NCI-H1105 treated with DMSO at 0.1 percent for 48 hours (cell line): ENCODE data around the gene GOSR1.
"Not testable (repeated sequence)": the region's sequence is repeated elsewhere in the genome, so short reads cannot be mapped to it uniquely, and the experiment has no call there.

Experiments
- DNase-seq: peaks from one replicate; lab custom pipeline; 2025; lab: John Stamatoyannopoulos, UW

The GOSR1 gene

DNA sequence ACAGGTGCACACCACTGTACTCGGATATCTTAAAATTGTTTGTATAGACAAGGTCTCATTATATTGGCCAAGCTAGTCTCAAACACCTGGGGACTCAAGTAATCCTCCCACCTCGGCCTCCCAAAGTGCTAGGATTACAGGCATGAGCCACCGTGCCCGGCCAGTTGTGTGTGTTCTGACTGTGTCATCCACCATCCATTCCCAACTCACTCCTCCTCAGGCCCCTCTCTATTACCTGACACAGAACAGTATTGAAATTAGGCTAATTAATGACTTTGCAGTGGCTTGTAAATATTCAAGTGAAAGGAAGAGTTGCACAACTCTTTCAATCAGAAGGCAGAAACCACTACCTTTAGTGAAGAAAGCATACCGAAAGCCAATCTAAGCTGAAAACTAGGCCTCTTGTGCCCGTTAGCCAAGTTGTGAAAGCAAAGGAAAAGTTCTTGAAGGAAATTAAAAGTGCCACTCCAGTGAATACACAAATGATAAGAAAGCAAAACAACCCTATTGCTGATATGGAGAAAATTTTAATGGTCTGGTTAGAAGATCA lies 28.7 kb downstream of the GOSR1 start:
- no peak for DNase-seq

DNA sequence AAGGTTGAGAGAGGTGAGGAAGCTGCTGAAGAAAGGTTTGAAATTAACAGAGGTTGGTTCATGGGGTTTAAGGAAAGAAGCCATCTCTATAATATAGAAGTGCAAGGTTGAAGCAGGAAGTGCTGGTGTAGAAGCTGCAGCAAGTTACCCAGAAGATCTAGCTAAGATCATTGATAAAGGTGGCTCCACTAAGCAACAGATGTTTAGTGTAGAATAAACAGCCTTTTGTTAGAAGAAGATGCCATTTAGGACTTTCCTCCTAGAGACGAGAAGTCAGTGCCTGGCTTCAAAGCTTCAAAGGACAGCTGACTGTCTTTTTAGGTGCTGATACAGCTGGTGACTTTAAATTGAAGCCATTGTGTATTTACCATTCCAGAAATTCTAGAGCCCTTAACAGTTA lies 29.3 kb downstream of the GOSR1 start:
- no peak for DNase-seq

DNA sequence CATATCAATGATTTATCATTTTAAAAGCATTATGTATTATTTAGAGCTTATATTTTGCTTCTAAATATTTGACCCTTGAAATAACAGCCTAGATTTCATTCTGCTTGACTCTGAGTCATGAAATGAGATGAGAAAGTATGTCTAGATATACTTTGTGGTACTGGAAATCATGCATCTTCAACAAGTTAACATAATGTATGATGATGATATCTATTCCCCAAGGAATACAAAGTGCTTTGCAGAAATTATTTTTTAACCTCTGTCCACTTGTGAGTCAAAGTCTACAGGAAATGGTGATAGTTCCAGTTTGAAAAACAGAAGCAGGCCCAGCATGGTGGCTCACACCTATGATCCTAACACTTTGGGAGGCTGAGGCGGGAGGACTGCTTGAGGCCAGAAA lies 36.1 kb downstream of the GOSR1 start:
- no peak for DNase-seq

DNA sequence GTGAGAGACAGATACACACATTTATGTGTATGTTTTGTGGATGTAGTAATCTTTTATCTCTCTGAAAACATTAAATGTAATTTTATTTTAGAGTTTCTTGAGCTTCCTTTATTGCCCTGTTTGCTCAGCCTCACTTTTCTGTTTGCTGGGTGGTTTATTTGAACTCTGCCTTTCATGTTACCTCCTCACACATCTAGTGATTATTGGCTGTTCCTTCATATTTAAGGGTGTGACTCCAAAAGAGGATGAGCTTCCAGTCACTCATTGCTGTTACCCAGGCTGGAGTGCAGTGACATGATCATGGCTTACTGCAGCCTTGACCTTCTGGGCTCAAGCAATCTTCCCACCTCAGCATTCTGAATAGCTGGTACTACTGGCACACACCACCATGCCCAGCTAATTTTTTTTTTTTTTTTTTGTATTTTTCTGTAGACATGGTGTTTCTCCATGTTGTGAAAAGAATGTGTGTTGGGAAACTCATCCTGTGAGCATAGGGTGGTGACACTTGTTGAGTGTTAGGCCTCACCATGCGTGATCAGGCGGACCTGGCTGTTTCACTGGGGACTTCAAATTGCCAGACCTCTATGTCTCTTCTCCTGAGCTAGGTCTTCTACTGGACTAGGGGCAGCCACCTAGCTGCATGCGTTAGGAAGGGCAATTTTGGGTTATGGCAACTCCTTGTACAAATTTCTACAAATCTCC lies 37.8 kb downstream of the GOSR1 start:
- no peak for DNase-seq

DNA sequence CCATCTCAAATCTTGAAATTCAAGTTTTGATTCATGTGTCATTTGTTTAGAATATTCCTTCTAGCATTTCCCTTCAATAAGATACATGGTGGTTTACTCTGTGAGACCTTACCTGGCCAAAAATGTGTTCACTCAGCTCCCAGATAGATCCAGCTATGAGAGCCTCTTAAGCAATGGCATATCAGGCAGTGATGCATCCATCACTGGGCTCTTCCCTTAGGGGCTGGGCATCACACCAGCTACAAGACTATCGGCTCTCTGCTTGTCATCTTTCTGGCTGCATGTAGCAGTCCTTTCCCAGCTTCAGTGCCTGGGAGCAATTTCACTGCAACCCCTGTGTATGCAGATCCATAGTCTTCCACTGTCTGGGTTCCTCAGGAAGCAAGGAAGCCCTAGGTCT lies 40.6 kb downstream of the GOSR1 start:
- DNase-seq, result no peak

DNA sequence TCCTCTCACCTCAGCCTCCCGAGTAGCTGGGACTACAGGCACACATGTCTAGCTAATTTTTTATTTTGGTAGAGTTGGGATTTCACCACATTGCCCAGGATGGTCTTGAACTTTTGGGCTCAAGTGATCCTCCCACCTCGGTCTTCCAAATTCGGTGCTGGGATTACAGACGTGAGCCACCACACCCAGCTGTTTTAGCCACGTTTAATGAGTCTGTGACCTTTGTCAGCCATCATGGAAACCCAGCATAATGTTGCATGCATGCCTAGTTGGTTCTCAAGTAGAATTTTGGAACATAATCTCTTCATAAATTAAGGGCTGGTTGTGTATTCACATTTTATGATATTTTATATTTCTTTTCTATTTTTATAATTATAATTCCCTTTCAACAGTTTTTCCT lies 42.0 kb downstream of the GOSR1 start:
- DNase-seq, result no peak

DNA sequence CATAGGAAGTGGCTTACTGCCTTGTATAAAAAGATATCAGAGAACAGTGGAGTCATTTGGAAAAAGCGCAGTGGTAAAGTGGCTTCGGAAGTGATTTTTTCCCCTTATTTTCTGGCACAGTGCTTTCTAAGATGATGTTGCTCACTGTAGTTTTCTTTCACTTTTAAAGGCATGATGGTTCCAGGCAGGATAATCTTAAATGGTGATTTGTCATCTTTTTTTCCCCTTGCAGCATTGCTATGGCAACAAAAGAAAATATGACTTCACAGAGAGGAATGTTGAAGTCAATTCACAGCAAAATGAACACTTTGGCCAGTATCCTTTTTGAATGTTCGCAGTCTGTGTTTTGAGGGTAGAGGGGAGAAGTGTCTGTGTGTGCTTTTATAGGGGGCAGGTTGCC lies 42.5 kb downstream of the GOSR1 start:
- DNase-seq, result no peak

DNA sequence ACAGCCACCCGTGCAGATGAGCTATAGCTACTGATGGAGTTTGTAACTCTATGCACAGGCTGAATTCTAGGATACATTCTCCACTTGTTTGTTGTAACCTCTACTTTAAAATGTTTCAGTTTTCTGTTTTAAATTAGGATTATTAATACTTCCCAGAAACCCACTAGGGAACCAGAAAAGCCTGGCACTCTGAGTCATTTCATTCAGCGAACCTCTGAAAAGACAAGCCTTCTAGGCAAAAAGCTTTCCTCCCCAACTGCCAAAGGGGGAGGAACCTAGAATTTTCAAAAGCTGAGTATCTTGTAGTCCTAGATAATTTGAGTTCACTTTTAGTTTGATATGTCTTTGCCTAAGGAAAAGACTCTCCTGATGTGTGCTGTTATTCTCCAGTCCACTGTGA lies 43.2 kb downstream of the GOSR1 start:
- no peak for DNase-seq

DNA sequence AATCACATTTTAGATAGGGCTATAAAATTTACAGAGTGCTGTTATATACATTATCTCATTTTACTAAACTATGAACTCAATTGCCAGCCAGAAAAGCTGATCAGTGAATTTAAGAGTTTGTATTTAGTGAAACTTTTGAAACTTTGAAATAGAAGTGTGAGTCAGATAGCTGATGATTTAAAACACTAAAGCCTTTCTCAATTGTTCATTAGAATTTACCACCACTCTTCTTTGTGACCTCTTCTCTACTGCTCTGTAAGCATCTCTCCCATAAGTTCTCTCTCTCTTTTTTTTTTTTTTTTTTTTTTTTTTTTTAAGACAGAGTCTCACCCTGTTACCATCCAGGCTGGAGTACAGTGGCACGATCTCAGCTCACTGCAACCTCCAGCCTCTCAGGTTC lies 43.7 kb downstream of the GOSR1 start:
- DNase-seq, result no peak

DNA sequence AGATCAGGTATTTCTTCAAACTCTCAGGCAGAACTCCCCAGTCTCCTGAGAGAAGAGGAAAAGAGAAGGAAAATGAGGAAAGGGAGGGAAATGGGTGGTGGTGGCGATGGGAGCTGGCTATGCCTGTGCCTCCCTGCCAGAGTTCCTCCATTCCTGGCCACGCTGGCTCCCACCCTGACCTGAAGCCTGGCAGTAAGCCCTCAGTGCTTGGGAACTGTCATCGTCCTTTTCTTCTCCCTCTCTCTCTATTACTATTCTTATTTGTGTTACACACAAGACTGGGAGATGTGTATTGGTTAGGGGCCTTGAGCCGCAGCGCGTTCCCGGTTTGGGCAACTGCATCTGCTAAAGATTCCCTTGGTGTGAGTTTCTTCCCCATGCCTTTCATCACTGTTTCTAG lies 44.6 kb downstream of the GOSR1 start:
- no peak for DNase-seq

DNA sequence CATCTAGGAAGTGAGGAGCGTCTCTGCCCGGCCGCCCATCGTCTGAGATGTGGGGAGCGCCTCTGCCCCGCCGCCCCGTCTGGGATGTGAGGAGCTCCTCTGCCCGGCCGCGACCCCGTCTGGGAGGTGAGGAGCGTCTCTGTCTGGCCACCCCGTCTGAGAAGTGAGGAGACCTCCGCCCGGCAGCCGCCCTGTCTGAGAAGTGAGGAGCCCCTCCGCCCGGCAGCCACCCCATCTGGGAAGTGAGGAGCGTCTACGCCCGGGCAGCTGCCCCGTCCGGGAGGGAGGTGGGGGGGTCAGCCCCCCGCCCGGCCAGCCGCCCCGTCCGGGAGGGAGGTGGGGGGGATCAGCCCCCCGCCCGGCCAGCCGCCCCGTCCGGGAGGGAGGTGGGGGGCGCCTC lies 46.0 kb downstream of the GOSR1 start:
- not testable (repeated sequence) for DNase-seq

DNA sequence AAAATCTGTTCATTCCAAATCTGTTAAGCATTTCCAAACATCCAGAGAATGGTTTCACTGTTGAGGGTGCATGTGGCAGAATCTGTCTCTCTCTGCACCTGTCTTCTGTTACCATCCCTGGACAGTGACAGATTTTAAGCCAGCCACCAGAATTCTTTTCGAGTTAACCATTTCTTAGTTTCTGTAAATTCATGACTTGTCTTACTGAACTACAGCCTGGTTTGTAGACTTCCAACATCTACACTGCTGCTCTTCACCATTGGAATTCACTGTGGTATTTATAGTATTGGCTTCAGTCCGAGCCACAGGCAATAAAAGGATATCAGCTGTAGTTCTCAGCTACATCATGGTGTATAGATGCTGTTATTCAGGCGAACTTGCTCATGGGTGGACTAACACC lies 47.6 kb downstream of the GOSR1 start:
- no peak for DNase-seq

DNA sequence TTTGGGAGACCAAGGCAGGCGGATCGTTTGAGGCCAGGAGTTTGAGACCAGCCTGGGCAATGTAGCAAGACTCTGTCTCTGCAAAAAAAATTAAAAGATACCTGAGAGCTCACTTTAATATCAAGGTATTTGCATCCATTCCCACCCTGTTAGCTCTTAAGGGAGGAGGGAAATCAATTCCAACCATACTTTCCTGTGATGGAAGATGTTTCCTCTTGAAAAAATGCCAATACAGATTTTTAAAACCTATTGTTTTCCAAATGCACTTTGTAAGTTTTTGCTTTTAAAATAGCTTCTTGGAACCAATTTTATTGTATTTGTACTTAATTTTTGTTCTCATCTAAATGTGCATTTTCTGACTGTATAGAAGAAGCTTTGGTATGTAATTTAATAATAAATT lies 49.2 kb downstream of the GOSR1 start:
- no peak for DNase-seq

DNA sequence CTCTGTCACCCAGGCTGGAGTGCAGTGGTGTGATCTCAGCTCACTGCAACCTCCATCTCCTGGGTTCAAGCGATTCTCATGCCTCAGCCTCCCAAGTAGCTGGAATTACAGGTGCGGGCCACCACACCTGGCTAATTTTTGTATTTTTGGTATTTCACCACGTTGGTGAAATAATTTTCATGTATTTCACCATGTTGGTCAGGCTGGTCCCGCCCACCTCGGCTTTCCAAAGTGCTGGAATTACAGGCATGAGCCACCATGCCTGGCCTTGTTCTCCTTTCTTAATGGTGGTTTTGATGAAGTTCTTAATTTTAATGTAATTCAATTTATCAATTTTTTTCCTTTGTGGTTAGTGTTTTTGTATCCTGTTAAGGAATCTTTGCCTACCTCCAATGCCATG lies 51.5 kb downstream of the GOSR1 start:
- not testable (repeated sequence) for DNase-seq

DNA sequence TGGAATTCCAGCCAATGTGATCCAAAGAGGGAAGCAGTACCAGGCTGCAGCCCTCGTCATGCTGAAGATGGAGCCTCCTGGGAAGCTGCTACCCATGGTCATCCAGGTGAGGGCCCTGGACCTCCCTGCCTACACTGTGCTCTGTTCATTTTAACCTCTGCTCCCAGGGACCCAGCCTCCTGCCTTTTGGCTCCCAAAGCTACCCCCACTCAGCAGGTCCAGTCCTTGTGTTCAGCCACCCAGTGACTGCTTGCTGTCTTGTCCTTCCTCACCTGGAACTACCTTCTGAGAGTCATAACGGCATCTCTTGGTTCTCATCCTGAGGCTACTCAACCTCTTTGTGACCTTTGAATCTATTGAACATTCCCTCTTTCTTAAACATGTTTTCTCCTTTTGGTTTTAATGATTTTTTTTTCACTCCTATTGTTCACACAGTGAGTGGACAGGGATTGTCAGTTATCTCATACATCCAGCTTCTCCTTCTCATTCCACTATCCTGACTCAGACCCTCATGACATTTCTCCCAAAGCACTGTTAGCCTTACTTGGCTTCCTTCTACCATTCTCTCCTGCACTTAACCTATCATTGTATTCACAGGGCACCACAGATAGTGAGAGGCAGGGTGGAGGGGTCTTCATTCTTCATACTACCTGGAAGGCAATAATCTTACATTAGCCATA lies 53.3 kb downstream of the GOSR1 start:
- DNase-seq, result no peak

DNA sequence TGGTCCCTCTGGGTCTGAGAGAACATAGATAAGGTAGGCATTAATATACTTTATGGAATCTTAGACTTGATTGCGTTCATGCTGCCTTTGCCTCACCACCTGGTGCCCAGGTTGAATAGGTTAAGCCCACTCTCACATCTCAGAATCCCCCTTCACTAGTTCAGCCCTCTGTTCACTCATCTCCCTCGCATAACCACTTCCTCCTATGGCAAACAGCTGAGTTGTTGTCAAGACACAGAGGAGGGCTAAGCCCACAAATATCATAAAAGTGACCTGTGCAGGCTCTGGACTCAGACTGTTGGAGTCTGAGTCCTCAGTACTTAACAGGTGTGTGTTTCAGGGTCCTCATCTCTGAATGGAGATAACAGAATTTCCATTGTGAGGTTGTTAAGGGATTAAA lies 55.7 kb downstream of the GOSR1 start:
- no peak for DNase-seq

DNA sequence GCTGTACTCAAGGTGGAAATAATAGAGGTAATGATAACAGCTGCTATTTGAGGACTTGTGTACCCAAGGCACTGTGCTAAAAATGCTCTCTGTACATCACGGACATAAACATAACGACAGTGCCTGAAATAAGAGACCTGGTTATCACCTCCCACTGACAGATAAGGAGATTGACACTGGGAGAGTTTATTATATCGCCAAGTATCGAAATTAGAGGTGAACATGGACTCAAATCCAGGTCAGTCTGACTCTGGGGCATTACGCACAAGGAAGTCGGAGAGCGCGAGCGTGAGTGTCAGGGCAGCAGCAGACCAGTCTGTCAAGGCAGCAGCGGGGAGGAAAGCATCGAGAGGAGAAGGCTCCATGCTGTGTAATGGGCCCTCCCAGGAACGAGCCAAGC lies 57.1 kb downstream of the GOSR1 start:
- DNase-seq, result no peak

DNA sequence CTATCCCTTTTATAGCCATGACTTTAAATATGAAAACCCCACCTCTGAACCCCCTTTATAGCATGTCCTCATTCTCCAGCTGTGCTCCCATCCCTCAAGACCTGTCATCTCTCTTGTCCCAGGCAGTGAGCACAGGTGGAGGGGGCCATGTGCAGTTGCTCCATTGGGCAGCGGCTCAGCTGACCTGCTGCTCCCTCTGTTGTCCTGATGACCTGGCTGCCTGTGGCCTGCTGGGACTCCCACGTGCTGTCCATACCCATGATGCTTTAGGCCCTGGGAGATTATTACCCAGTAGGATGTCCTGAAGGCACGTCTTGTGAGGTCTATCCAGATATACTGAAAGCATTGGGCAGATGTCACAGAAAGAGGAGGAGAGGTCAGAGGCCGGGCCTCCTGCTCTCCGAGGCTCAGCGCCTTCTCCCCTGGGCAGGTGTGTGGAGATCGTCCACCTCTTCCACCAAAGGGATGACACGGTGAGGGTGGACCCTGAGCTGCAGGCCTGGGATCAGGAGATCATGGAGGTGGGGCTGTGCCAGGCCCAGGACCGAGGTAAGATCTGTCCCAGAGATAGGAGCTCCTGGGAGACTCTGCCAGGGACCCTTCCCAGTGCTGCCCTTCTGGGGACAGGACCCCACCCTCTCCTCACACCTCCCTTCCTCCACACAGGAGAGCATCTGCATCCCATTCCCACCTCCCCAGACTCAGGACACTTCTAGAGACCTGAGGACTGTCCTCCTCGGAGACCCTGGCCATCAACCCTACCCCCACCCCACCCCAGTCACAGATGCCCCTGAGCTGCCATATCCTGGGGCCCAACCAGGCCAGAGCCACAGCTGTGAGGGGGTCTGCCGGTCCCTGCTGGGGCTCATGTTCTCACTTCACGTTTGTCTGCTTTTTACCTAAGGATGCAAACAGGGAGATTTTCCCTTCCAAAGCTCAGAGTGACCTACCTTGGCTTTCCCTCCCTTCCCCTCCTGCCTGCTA lies 58.0 kb downstream of the GOSR1 start:
- no peak for DNase-seq

DNA sequence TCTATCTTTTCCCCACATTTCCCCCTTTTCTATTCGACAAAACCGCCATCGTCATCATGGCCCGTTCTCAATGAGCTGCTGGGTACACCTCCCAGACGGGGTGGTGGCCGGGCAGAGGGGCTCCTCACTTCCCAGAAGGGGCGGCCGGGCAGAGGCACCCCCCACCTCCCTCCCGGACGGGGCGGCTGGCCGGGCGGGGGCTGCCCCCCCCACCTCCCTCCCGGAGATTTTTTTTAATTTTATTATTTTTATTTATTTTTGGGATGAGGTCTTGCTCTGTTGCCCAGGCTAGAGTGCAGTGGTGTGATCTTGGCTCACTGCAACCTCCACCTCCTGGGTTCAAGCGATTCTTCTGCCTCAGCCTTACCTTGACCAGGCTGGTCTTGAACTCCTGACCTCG lies 59.6 kb downstream of the GOSR1 start:
- not testable (repeated sequence) for DNase-seq

DNA sequence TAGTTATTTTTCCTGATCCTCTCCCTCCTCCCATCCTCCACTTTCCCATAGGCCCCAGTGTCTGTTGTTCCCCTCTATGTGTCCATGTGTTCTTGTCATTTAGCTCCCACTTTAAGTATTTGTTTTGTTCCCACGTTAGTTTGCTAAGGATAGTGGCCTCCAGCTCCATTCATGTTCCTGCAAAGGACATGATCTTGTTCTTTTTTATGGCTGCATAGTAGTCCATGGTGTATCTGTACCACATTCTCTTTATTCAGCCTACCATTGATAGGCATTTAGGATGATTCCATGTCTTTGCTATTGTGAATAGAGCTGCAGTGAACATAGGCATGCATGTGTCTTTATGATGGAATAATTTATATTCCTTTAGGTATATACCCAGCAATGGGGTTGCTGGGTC lies 60.5 kb downstream of the GOSR1 start:
- DNase-seq, result not testable (repeated sequence)

DNA sequence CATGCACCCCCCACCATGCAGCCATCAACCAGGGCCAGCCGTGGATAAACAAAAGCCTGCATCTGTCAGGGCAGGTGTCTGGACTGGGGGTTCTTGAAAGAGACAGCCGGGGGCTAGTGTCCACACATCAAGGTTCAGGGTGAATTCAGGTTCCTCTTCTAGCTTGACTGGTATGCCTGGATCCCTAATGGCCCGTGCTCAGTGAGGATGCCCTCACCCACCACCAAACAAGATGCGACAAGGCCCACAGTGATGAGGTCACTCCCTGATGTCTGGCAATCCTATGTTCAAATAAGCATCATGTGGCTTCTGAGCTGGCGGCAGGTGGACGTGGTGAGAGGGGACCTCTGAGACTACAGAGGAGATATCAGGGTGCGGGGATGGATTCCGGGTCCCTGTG lies 64.6 kb downstream of the GOSR1 start:
- DNase-seq, result no peak

DNA sequence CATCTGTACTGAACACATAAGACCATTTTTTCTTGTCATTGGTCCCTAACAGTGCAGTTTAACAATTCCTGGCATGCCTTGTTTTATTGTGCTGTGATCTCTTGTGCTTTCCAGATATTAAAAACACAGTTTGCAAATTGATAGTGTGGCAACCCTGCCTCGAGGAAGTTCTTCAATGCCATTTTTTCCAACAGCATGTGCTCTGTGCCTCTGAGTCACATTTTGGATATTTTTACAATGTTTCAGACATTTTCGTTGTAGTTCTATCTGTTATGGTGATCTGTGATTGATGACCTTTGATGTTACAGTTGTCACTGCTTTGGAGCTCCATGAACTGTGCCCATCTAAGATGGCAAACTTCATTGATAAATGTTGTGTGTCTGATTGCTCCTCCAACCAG lies 66.2 kb downstream of the GOSR1 start:
- no peak for DNase-seq

DNA sequence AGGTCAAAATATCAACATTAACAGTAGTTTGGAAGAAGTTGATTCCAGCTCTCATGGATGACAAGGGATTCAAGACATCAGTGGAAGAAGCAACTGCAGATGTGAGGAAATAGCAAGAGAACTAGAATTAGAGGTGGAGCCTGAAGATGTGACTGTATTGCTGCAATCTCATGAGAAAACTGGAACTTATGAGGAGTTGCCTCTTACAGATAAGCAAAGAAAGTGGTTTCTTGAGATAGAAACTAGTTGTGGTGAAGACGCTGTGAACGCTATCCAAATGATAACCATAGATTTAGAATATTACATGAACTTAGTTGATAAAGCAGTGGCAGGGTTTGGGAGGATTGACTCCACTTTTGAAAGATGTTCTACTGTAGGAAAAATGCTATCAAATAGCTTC lies 67.8 kb downstream of the GOSR1 start:
- DNase-seq, result no peak
